GM21447 (cell line): Measurements from ENCODE around the gene LRRC56.

Experiments
- ATAC-seq: cut with Tn5 transposase; IDR thresholded peaks from one replicate; pipeline ENCODE4 v1.9.1; 2021; ENCODE audit not compliant: unreplicated experiment

LRRC56 gene

DNA sequence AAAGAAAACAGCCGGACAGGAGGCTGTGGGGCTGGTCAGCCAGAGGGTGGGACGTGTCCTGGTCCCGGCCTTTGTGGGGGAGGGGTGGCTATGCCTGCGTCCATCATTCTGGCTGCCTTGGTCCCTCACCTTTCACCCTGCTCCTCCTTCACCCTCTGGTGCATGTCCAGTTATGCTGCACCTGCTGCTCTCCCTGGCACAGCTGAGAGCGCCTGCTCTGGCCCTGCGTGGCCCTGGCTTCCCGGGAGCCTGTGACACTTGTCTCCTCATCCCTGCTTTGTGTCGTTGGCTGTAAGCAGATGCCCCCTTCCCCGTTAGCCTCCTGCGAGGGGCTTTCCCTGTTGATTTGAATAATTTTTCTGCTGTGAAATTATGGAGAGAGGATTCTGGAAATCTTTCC lies 55.6 kb downstream of the LRRC56 start:
- ATAC-seq: no peak

DNA sequence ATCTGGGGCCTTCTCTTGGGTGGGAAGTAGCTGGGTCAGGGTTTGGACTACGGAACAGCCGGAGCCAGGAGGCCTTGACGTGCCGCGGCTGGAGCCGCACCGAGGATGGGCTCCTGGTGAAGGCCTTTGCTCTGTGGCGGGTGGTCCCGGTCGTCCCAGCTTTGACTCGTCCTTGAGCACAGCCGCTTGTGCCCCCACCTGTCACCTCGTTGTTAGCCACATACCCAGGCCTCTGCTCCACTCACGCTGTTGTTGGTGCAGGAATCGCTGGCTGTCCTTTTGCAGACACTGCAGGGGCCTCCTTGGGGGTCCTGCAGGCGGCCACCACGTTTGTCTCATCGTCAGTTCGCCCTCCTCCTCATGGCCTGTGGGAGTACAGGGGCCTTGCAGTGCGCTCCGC lies 56.0 kb downstream of the LRRC56 start:
- no peak for ATAC-seq

DNA sequence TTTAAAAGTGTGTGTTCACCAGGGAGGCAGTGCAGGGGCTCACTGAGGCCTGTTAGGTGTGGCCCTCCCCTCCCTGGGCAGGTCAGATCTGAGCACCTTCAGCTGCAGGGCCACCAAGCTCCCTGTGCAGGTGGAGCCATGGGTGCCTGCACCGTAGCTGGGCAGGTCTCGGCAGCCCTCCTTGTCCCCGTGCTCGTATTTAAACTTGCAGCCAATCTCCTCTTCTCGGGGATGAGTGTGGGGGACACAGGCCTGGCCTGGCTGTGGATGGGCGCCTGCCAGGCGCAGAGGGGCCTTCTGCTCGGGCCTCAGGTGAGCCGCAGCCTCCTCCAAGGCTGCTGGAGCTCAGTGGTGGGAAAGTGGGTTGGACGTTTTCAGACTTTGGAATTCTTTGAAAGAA lies 58.1 kb downstream of the LRRC56 start:
- ATAC-seq: no peak

DNA sequence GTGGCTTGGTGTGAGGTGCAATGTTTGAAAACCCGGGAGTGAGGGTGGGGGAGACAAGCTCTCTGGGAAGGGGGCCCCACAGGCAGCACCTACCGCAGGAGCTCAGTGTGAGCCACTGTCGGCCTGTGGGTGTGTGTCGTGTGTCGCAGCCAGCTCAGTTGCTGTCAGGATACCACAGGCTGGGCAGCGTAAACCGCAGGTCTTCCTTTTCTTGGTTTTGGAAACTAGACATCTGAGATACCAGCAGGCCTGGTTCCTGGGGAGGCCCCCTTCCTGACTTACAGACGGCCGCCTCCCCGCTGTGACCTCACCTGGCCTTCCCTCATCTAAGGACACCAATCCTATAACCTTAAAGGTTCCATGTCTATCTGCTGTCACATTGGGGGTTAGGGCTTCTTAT lies 59.0 kb downstream of the LRRC56 start:
- no peak for ATAC-seq

DNA sequence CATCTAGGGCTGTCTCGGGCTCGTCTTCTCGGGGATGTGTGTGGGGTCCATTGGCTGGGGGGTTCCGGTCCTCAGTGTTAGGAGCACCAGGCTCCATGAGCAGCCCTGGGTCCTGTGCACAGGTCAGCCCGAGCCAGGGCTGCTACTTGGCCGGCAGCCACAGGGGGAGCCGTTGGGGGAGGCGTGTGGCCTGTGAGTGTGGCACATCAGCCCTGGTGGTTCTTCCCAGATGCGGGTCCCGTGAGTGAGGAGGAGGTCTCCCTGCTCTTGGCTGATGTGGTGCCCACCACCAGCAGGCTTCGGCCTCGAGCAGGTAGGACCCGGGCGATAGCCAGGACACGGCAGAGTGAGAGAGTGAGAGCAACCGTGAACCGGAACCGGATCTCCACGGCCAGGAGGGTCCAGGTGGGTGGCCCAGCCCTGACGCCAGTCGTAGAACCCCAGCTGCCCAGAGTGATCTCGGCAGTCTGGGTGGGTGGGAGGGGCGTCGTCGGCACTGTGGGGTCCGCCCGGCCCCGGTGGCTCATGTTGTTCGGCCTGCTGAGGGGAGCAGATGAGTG lies 59.9 kb downstream of the LRRC56 start:
- ATAC-seq: no peak

DNA sequence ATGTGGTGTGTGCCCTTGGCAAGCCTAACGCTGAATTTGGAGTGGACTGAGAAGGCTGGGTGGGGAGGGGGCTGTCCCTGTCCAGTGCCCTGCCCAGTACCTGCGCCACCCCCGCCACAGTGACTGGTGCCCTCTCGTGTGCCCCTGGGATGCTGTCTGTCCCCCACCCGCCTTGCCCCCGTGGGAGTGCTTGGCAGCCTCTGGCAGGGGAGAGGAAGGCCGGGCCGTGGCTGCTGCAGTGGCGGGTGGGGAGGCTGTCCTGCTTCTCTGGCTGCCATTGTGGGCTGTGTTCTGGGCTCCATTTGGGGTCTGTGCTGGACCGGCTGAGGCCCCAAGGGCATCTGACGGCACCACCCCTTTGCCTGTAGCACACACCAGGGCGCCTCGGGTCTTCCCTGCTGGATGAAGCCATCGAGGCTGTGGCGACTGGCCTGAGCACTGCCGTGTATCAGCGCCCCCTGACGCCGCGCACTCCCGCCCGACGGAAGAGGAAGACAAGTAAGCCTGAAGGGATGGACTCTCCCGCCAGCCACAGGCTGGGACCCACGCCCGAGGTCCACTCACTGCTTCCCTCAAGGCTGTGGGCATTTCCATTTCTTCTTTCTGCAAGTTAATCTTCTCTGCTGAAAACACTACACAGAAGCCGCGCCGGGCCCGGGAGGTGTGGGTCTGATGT lies 60.8 kb downstream of the LRRC56 start:
- ATAC-seq: no peak

DNA sequence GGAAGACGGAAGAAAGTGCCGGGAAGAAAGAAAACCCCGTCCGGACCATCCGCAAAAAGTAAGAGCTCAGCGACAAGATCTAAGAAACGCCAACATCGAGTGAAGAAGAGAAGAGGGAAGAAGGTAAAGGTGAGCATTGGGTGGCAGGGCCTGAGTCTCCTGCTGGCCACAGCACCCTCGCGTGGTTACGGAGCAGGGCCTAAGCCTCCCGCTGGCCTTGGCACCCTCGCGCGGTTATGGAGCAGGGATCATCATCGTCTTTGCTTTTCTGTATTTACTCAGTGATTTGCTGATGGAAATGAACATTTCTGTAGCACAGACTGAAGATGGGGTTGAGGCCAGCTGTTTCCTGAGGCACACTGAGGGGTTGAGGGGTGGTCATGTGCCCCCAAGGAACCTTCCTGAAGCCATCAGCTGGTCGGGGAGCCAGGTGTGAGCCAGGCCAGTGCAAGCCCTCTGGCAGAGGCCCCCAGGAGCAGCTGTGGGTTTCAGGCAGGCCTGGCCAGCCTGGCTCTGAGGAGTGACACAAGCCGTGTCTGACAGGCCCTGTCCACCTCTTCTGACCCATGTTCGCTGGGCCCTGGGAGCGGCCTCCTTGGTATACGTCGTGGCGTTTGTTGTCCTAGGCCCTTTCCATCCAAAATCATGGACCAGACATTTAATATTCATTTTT lies 64.4 kb downstream of the LRRC56 start:
- no peak for ATAC-seq

DNA sequence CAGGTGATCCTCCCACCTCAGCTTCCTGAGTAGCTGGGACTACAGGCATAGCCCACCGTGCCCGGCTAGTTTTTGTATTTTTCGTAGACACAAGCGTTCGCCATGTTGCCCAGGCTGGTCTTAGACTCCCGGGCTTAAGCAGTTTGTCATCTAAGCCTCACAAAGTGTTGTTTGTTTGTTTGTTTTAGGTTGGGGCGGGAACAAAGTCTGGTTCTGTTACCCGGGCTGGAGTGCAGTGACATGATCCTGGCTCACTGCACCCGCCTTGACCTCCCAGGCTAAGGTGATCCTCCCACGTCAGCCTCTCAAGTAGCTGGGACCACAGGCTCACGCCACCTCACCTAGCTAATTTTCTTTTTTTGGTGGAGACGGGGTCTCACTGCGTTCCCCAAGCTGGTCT lies 65.8 kb downstream of the LRRC56 start:
- ATAC-seq: no peak
